GM12873 (cell line): ENCODE data around the gene SLCO1B3.

ENCODE experiments used
- TF ChIP-seq, protein P1 (sequence below): IDR thresholded peaks from 2 replicates; pipeline ENCODE4 v1.5.1; 2012; ENCODE audit warnings: low read depth, mild to moderate bottlenecking, moderate library complexity, low read length, control low read depth; ENCODE audit not compliant: insufficient read depth; ENCODE audit errors: missing control alignments

SLCO1B3 gene

DNA sequence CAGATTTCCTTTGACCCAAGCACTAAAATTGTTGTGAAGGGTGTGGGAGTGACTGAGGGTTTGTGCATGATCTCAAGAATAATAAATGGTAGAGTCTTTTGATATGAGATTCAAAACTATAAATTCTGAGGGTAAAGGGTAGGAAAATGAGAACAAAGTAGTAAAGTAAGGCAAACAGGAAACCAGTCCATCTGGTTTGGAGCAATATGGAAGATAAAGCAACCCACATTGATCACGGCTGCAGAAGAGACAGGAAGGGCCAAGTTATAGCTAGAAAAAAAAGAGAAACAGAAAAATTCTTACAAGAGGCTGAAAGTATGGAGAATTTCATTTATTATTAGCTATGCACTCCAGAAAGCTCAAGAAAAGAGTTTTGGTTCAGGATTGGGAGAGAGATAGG, 4.6 kb upstream of the SLCO1B3 start:
- TF ChIP-seq, protein P1, sequence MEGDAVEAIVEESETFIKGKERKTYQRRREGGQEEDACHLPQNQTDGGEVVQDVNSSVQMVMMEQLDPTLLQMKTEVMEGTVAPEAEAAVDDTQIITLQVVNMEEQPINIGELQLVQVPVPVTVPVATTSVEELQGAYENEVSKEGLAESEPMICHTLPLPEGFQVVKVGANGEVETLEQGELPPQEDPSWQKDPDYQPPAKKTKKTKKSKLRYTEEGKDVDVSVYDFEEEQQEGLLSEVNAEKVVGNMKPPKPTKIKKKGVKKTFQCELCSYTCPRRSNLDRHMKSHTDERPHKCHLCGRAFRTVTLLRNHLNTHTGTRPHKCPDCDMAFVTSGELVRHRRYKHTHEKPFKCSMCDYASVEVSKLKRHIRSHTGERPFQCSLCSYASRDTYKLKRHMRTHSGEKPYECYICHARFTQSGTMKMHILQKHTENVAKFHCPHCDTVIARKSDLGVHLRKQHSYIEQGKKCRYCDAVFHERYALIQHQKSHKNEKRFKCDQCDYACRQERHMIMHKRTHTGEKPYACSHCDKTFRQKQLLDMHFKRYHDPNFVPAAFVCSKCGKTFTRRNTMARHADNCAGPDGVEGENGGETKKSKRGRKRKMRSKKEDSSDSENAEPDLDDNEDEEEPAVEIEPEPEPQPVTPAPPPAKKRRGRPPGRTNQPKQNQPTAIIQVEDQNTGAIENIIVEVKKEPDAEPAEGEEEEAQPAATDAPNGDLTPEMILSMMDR, result no peak

DNA sequence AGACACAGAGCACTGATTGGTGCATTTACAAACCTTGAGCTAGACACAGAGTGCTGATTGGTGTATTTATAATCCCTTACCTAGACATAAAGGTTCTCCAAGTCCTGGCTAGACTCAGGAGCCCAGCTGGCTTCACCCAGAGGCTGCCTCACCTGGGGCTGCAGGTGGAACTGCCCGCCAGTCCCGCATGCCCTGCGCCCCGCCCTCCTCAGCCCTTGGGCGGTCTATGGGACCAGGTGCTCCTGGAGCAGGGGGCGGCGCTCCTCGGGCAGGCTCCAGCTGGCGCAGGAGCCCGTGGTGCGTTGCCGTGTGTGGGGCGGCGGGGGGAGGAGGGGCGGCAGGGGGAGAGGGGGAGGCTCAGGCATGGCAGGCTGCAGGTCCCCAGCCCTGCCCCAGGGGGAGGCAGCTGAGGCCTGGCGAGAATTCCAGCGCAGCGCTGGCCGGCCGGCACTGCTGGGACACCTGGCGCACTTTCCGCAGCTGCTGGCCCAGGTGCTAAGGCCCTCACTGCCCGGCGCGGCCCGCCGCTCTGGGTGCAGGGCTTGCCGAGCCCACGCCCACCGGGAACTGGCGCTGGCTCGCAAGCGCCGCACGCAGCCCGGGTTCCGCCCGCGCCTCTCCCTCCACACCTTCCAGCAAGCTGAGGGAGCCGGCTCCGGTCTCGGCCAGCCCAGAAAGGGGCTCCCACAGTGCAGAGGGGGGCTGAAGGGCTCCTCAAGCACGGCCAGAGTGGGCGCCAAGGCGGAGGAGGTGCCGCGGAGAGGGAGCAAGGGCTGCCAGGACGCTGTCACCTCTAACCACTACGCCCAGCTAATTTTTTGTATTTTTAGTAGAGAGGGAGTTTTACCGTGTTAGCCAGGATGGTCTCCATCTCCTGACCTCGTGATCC, 3.1 kb upstream of the SLCO1B3 start:
- TF ChIP-seq, protein P1, result no peak

DNA sequence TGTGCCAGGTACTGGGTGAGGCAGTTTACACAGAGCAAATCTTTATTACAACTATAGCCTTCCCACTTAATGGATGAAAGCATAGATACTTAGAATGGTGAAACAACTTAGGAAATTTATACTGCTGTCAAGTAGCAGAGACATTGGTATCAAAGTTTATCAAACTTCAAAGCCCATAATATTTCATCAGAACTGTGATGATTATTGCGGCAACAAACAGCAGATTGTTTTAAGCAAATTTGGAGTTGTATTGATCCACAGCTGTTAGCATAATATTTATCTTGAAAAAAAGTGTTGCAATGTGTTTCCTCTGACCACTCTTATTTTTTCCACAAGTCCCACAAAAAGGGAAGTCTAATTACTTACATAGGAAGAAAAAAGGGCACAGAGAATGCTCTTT, 2.0 kb upstream of the SLCO1B3 start:
- TF ChIP-seq, protein P1, result no peak

DNA sequence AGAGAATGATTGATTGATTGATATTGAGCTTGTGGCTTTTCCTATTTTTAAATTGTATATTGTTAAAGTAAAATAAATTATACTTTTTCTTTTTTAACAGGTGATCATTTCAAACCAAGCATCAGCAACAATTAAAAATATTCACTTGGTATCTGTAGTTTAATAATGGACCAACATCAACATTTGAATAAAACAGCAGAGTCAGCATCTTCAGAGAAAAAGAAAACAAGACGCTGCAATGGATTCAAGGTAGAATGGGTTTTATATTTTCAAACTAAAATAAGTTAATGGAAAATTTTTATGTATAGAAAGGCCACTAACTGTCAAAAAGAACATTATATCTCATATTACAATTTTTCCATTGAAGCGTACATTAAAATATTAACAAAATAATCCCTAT, 5.1 kb downstream of the SLCO1B3 start:
- TF ChIP-seq, protein P1, result no peak

DNA sequence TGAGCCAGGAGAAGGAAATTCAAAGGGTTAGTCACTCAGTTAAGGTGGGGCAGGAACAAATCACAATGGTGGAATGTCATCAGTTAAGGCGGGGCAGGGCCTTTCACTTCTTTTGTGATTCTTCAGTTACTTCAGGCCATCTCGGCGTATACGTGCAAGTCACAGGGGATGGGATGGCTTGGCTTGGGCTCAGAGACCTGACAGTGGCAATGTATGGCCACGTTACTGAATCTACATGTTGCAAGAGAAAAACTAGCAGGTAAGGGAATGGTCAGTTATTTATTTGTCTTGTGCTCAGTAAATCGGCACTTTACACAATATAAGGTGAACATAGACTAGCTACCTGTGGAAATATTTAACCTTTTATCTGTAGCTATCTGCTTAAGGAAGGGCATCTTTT, 11.9 kb downstream of the SLCO1B3 start:
- TF ChIP-seq, protein P1, result no peak

DNA sequence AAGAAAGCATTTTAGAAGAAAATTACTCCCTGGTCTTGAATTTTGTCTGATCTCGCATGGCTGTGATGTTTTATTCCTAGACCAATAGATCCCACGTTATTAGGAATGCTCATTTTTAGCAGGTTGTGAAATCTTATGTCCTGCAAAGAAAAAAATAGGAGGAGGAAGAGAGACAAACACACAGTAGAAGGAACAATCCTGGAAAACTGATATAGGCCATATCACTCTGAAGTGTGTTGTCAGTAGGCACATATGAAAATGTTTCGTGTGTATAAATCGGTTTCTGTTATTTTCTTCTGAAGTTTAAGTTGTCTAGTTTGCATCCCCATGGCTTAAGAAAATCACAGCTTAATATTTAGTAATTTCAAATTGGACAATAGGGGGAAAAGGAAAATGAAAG, 12.4 kb downstream of the SLCO1B3 start:
- TF ChIP-seq, protein P1, result no peak

DNA sequence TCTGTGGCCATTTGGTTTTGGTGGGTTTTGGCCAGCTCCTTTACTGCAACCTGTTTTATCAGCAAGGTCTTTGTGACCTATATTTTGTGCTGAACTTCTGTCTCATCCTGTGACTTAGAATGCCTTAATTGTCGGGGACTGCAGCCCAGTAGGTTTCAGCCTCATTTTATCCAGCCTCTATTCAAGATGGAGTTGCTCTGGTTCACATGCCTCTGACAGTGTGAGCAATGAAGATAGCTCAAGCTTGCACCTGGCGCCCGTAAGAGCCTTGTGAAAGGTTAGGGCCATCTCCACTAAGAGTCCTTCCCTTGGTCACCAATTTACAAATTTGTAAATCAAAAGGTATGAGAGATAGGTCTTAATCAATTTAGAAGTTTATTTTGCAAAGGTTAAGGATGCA, 19.4 kb downstream of the SLCO1B3 start:
- TF ChIP-seq, protein P1, result no peak
